ENCODE results near the gene DND1.
"Not testable (repeated sequence)": the region's sequence is repeated elsewhere in the genome, so short reads cannot be mapped to it uniquely, and the experiment has no call there.

DND1 gene

GRCh38 chr5:140628711-140629110 is 44.7 kb downstream of the DND1 start:
- no peak for DNase-seq

- no peak for DNase-seq
These were observed 45.4 kb downstream of the DND1 start for GRCh38 chr5:140627972-140628371.

- DNase-seq, result not testable (repeated sequence)
These were observed 48.5 kb downstream of the DND1 start for GRCh38 chr5:140624886-140625285.

GRCh38 chr5:140623061-140623460 is 50.3 kb downstream of the DND1 start:
- DNase-seq, result not testable (repeated sequence)

GRCh38 chr5:140622301-140622700 is 51.1 kb downstream of the DND1 start:
- DNase-seq, result no peak

Data from NCI-H187 (cell line).